OCI-LY3 (cell line): ENCODE results near the gene ALDH1A1.

ENCODE experiments used
- CTCF ChIP-seq: fragments of 200-600, 300-600 bp; sonication (generic); IDR thresholded peaks from 2 replicates; pipeline ENCODE4 v1.5.1; 2014; ENCODE audit warnings: antibody characterized with exemption, low read length, low read depth
- EZH2phosphoT487 ChIP-seq: fragments of 200-600 bp; shearing (Covaris generic); IDR thresholded peaks from 2 replicates; pipeline ENCODE4 v1.6.1; 2018; ENCODE audit warnings: antibody characterized with exemption, mixed run types, low read depth

- no peak for TF ChIP-seq CTCF
- TF ChIP-seq EZH2phosphoT487, result no peak
These were observed 5.8 kb upstream of the ALDH1A1 start for GRCh38 chr9:72958485-72959281.
